B cell (primary cell): Measurements from ENCODE around the gene LRG1. TPM values are rescaled to one million over a fixed set of nuclear protein-coding genes. Genes with fewer than 3 reads are reported as not detected.

Experiments
- ATAC-seq: fragments of 200-7000 bp; cut with Tn5 transposase; one replicate; pipeline ENCODE4 v1.10.0; 2021; ENCODE audit warnings: low read depth, mild to moderate bottlenecking, moderate number of reproducible peaks, moderate library complexity
- CTCF ChIA-PET: fragments of 350-600 bp; sonication (Branson Sonifier 250); formaldehyde crosslinking; loops from one replicate; lab custom pipeline; 2021; ENCODE audit warnings: antibody characterized with exemption, inconsistent platforms; lab: Charles Lee
- POLR2A ChIA-PET: fragments of 350-600 bp; sonication (Branson Sonifier 250); formaldehyde crosslinking; loops from one replicate; lab custom pipeline; 2021; ENCODE audit warnings: antibody characterized with exemption; lab: Charles Lee
- DNase-seq: peaks from one replicate; pipeline ENCODE4 v3.0.0; 2013
- H2AFZ ChIP-seq: 2 replicates; pipeline ENCODE4 v1.6.1; 2012; ENCODE audit warnings: mild to moderate bottlenecking, low read depth, low read length; ENCODE audit not compliant: insufficient read depth, poor library complexity, severe bottlenecking
- H3K27ac ChIP-seq, 2 donors: 1 replicate in 1 of 2; 2 replicates in 1 of 2; pipeline ENCODE4 v1.5.1; 2012 to 2013; ENCODE audit warnings: low read length in 2 of 2, mild to moderate bottlenecking in 2 of 2, moderate library complexity in 1 of 2
- H3K27me3 ChIP-seq, 4 experiments: fragments of 200-600 bp in 1 of 4; sonication (generic) in 1 of 4; replicated peaks in 1 of 4; 1 replicate in 2 of 4; 2 replicates in 2 of 4; pipeline versions ENCODE4 v1.6.1 to v1.7.0; 2013 to 2016; ENCODE audit warnings: low read length in 3 of 4, mild to moderate bottlenecking in 2 of 4, mixed read lengths in 1 of 4, moderate library complexity in 1 of 4; ENCODE audit not compliant: insufficient read depth in 4 of 4, control insufficient read depth in 3 of 4; ENCODE audit errors: control extremely low read depth in 1 of 4
- H3K36me3 ChIP-seq, 2 experiments: replicated peaks in 1 of 2; 1 replicate in 1 of 2; 2 replicates in 1 of 2; pipeline versions ENCODE4 v1.6.1 to v1.7.1; 2013; ENCODE audit warnings: low read length in 1 of 2; ENCODE audit not compliant: insufficient read depth in 2 of 2, control insufficient read depth in 1 of 2; ENCODE audit errors: control extremely low read depth in 1 of 2, extremely low read depth in 1 of 2
- H3K4me1 ChIP-seq, 2 donors: fragments of 200-600 bp in 1 of 2; sonication (generic) in 1 of 2; 1 replicate in 1 of 2; 2 replicates in 1 of 2; pipeline versions ENCODE4 v1.5.1 to v1.6.1; 2013 to 2017; ENCODE audit warnings: low read length in 2 of 2; ENCODE audit not compliant: control insufficient read depth in 2 of 2, insufficient read depth in 2 of 2
- H3K4me2 ChIP-seq: replicated peaks from 2 replicates; pipeline ENCODE3; 2012; ENCODE audit warnings: mild to moderate bottlenecking, low read depth, low read length; ENCODE audit not compliant: poor library complexity, severe bottlenecking
- H3K4me3 ChIP-seq, 5 experiments: fragments of 200-600 bp in 1 of 5; sonication (generic) in 1 of 5; 1 replicate in 3 of 5; 2 replicates in 2 of 5; pipeline versions ENCODE4 v1.5.1 to v1.7.0; 2011 to 2016; ENCODE audit warnings: low read length in 4 of 5, mild to moderate bottlenecking in 4 of 5, low read depth in 2 of 5, control low read depth in 1 of 5, moderate library complexity in 1 of 5; ENCODE audit not compliant: insufficient read depth in 1 of 5; ENCODE audit errors: control extremely low read depth in 1 of 5, extremely low read depth in 1 of 5
- H3K79me2 ChIP-seq: fragments of 200-600 bp; sonication (generic); one replicate; pipeline ENCODE4 v1.6.0; 2016; ENCODE audit warnings: low read length; ENCODE audit not compliant: control insufficient read depth, insufficient read depth
- H3K9ac ChIP-seq: fragments of 200-600 bp; sonication (generic); 2 replicates; pipeline ENCODE4 v1.6.1; 2017; ENCODE audit warnings: mild to moderate bottlenecking, low read length, moderate library complexity
- H3K9me3 ChIP-seq, 3 donors: one replicate each; pipeline versions ENCODE4 v1.6.1 to v1.7.1; 2013; ENCODE audit warnings: low read length in 2 of 3; ENCODE audit not compliant: control insufficient read depth in 2 of 3, insufficient read depth in 1 of 3; ENCODE audit errors: control extremely low read depth in 1 of 3
- H4K20me1 ChIP-seq: 2 replicates; pipeline ENCODE4 v1.6.0; 2012; ENCODE audit warnings: mild to moderate bottlenecking, low read length; ENCODE audit not compliant: insufficient read depth, control insufficient read depth, poor library complexity, severe bottlenecking
- H3K27ac Mint-ChIP-seq: one replicate; pipeline ENCODE4 v1.8.0; 2021; ENCODE audit warnings: mixed read lengths
- H3K27me3 Mint-ChIP-seq: one replicate; pipeline ENCODE4 v1.8.0; 2021; ENCODE audit warnings: mixed read lengths
- H3K4me1 Mint-ChIP-seq: one replicate; pipeline ENCODE4 v1.8.0; 2021; ENCODE audit warnings: mixed read lengths
- H3K4me3 Mint-ChIP-seq: one replicate; pipeline ENCODE4 v1.8.0; 2021; ENCODE audit warnings: mixed read lengths
- H3K9me3 Mint-ChIP-seq: one replicate; pipeline ENCODE4 v1.8.0; 2022; ENCODE audit warnings: mixed read lengths; ENCODE audit not compliant: insufficient read depth
- EZH2 ChIP-seq: IDR thresholded peaks from 2 replicates; pipeline ENCODE4 v1.6.1; 2012; ENCODE audit warnings: borderline replicate concordance, low read depth, mild to moderate bottlenecking, moderate library complexity, low read length; ENCODE audit not compliant: insufficient read depth, poor library complexity, severe bottlenecking
- WGBS: methylation state at CpG from one replicate; pipeline ENCODE4 v1.1.5; 2013; ENCODE audit warnings: missing lambda C conversion rate; ENCODE audit not compliant: insufficient coverage; 5-methylcytosine and 5-hydroxymethylcytosine counted together
- intact Hi-C: fragments of 100-400 bp; cut with micrococcal nuclease; formaldehyde crosslinking; loops from one replicate; pipeline ENCODE4 v1.10.0; 2022
- polyA plus RNA-seq: library from polyadenylated mRNA; depleted of rRNA; stranded (reverse); fragments of >200 nt; gene quantifications from 2 replicates; pipeline ENCODE4 v1.2.3, GENCODE V29; 2012
- total RNA-seq, 2 donors: library from RNA; stranded (reverse); fragments of 120-200 nt in 1 of 2; gene quantifications; 1 replicate in 1 of 2; 2 replicates in 1 of 2; pipeline versions ENCODE4 v1.2.3 to v1.2.4, GENCODE V29; 2013 to 2022
- TF ChIP-seq, protein P1 (sequence below): fragments of 200-600 bp; IDR thresholded peaks from one replicate; pipeline ENCODE4 v1.8.0; 2022; ENCODE audit warnings: antibody characterized with exemption, mild to moderate bottlenecking

LRG1 gene
- total and polyA plus RNA-seq, 2 donors (not counting 1 experiment from before 2014, with no cell fraction given): 0.21 to 0.27 TPM

DNA sequence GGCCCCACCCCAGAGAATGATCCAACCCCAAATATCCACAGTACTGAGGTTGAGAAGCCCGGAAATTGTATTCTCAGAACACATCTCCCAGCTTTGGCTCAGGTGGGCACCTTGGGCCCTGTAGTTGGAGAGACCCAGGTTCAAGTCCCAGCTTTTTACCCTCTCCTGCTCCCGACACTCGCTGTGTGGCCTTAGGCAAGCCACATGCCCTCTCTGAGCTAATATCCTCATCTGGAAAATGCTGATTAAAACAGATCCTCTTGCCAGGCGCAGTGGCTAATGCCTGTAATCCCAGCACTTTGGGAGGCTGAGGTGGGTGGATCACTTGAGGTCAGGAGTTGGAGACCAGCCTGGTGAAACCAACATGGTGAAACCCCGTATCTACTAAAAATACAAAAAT lies 24.1 kb downstream of the LRG1 start:
- Histone ChIP-seq H3K4me2 (no peak overlapping the region), H3K9ac (no peak overlapping the region), H4K20me1 (no peaks in the 10 kb centered on the region), H2AFZ (no peak overlapping the region), H3K27ac (no peak overlapping the region), H3K79me2 (no peaks in the 10 kb centered on the region), H3K4me1 (no peaks in the 10 kb centered on the region), H3K4me3 (no peak overlapping the region), H3K27me3 (peaks cover 0 to 2% (median 0%) of the 10 kb centered on the region in 4 experiments), H3K36me3 (no peaks in the 10 kb centered on the region), H3K9me3 (peaks cover 0 to 14% (median 0%) of the 10 kb centered on the region in 3 donors)
- WGBS: 90% methylated on average over 3 of the region's 5 CpGs
- ChIA-PET POLR2A (interaction anchor here (1.1 kb wide), 1 partner anchor 9 kb away, joined by 6 read pairs; no protein-coding TSS in a partner anchor), CTCF (no interaction called here)
- H3K27me3 Mint-ChIP-seq: peaks cover 3% of the 10 kb centered on the region
- no peak overlapping the region for H3K4me3 Mint-ChIP-seq
- no peak overlapping the region for H3K27ac Mint-ChIP-seq
- H3K9me3 Mint-ChIP-seq: no peaks in the 10 kb centered on the region
- intact Hi-C loops: no loop called here
- ATAC-seq: no peak
- no peak for TF ChIP-seq EZH2
- TF ChIP-seq, protein P1, sequence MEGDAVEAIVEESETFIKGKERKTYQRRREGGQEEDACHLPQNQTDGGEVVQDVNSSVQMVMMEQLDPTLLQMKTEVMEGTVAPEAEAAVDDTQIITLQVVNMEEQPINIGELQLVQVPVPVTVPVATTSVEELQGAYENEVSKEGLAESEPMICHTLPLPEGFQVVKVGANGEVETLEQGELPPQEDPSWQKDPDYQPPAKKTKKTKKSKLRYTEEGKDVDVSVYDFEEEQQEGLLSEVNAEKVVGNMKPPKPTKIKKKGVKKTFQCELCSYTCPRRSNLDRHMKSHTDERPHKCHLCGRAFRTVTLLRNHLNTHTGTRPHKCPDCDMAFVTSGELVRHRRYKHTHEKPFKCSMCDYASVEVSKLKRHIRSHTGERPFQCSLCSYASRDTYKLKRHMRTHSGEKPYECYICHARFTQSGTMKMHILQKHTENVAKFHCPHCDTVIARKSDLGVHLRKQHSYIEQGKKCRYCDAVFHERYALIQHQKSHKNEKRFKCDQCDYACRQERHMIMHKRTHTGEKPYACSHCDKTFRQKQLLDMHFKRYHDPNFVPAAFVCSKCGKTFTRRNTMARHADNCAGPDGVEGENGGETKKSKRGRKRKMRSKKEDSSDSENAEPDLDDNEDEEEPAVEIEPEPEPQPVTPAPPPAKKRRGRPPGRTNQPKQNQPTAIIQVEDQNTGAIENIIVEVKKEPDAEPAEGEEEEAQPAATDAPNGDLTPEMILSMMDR: no peak
- no peak for DNase-seq
- H3K4me1 Mint-ChIP-seq: no peaks in the 10 kb centered on the region

DNA sequence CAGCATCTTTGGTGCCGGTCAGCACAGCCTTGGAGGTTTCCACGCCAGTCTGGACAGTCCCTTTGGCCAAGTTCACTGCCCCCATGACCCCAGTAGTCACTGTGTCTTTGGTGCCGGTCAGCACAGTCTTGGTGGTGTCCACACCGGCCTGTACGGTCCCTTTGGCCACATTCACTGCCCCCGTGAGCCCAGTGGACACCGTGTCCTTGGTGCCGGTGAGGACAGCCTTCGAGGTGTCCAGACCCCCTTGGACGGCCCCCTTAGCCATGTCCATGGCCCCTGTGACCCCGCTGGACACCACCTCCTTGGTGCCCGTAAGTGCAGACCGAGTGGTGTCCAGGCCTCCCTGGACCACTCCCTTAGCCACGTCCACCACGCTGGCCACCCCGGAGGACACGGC lies 26.6 kb downstream of the LRG1 start:
- ATAC-seq: no peak
- POLR2A ChIA-PET: no interaction called here

More for the DNA sequence above, 26.6 kb downstream of the LRG1 start:
- intact Hi-C loops: no loop called here
- no peak for DNase-seq
- Mint-ChIP-seq H3K4me3 (no peak overlapping the region), H3K27me3 (no peaks in the 10 kb centered on the region), H3K9me3 (no peaks in the 10 kb centered on the region), H3K27ac (no peak overlapping the region), H3K4me1 (no peaks in the 10 kb centered on the region)
- H3K4me2 ChIP-seq: no peak overlapping the region
- WGBS: 92% methylated on average over 17 of the region's 17 CpGs
- H3K4me1 ChIP-seq: no peaks in the 10 kb centered on the region
- peaks cover 0 to 17% (median 0%) of the 10 kb centered on the region in 3 donors for H3K9me3 ChIP-seq
- TF ChIP-seq EZH2: no peak
- TF ChIP-seq, protein P1: no peak
- no peaks in the 10 kb centered on the region for H3K79me2 ChIP-seq
- no peak overlapping the region for H3K4me3 ChIP-seq
- H2AFZ ChIP-seq: no peak overlapping the region
- CTCF ChIA-PET: no interaction called here
- no peaks in the 10 kb centered on the region for H4K20me1 ChIP-seq
- H3K36me3 ChIP-seq: no peaks in the 10 kb centered on the region
- no peak overlapping the region for H3K27ac ChIP-seq
- peaks cover 0 to 2% (median 0%) of the 10 kb centered on the region in 4 experiments for H3K27me3 ChIP-seq
- H3K9ac ChIP-seq: no peak overlapping the region
